ENCODE measurements around the gene SPACA5B.
A peak's percentile ranks its signal among the peaks of the same experiment; 100 is the strongest.
"Not testable (repeated sequence)": the region's sequence is repeated elsewhere in the genome, so short reads cannot be mapped to it uniquely, and the experiment has no call there.

SPACA5B gene

GRCh38 chrX:48130326-48130725 lies at the start of gene SPACA5B:
Gene SPACA5B, plus strand, starts transcription at chrX:48130626. Its CDS starts 62 bp downstream, at chrX:48130688.
- not testable (repeated sequence) for H3K27ac ChIP-seq; H3K4me3 ChIP-seq; DNase-seq (ENCODE audit: low spot score)

GRCh38 chrX:48083212-48083611 lies 47.2 kb upstream of the SPACA5B start:
- H3K4me3 ChIP-seq: no peak overlapping the region
- no peak for DNase-seq (ENCODE audit: low spot score)
- H3K27ac ChIP-seq: no peak overlapping the region
- TF ChIP-seq CTCF (IDR thresholded peaks at IDR 0.05): peak; percentile 14

- no peak for TF ChIP-seq CTCF (IDR thresholded peaks at IDR 0.05)
- DNase-seq (ENCODE audit: low spot score): no peak
- Histone ChIP-seq H3K27ac (no peak overlapping the region), H3K4me3 (no peak overlapping the region)
Observed at GRCh38 chrX:48083706-48084105, 46.7 kb upstream of the SPACA5B start.

GRCh38 chrX:48086082-48086481 lies 44.3 kb upstream of the SPACA5B start:
- H3K4me3 ChIP-seq: no peak overlapping the region
- no peak for DNase-seq (ENCODE audit: low spot score)
- TF ChIP-seq CTCF (IDR thresholded peaks at IDR 0.05): no peak
- no peak overlapping the region for H3K27ac ChIP-seq

- TF ChIP-seq CTCF (IDR thresholded peaks at IDR 0.05): no peak
- no peak for DNase-seq (ENCODE audit: low spot score)
- no peak overlapping the region for H3K27ac ChIP-seq
- no peak overlapping the region for H3K4me3 ChIP-seq
Observed at GRCh38 chrX:48090123-48090522, 40.3 kb upstream of the SPACA5B start.

GRCh38 chrX:48092558-48092957 lies 37.9 kb upstream of the SPACA5B start:
- DNase-seq (ENCODE audit: low spot score); H3K27ac ChIP-seq; H3K4me3 ChIP-seq: not testable (repeated sequence)

- H3K4me3 ChIP-seq: no peak overlapping the region
- no peak overlapping the region for H3K27ac ChIP-seq
- DNase-seq (ENCODE audit: low spot score): no peak
- no peak for TF ChIP-seq CTCF (IDR thresholded peaks at IDR 0.05)
Observed at GRCh38 chrX:48101443-48101842, 29.0 kb upstream of the SPACA5B start.

GRCh38 chrX:48102874-48103374 lies 27.5 kb upstream of the SPACA5B start:
- no peak for DNase-seq (ENCODE audit: low spot score)
- no peak overlapping the region for H3K27ac ChIP-seq
- no peak overlapping the region for H3K4me3 ChIP-seq
- no peak for TF ChIP-seq CTCF (IDR thresholded peaks at IDR 0.05)

All from coronary artery (tissue), 2 donors.